ENCODE results near the gene UBE4A. TPM values are rescaled to one million over a fixed set of nuclear protein-coding genes. Genes with fewer than 3 reads are reported as not detected.

The UBE4A gene
- total and polyA plus RNA-seq, 2 donors (not counting 1 experiment from before 2014, with no cell fraction given): 21.8 to 37.0 TPM

GRCh38 chr11:118396097-118396501 is 36.7 kb downstream of the UBE4A start:
- H3K9ac ChIP-seq (ENCODE audit: insufficient read depth, low read length): no peak overlapping the region
- no peak overlapping the region for H3K27ac ChIP-seq (ENCODE audit: insufficient read depth, low read length)
- no peak overlapping the region for H3K4me2 ChIP-seq (ENCODE audit: extremely low read depth, insufficient read depth, low read length)
- no peak for DNase-seq (ENCODE audit: low read depth in 2 of 2)
- no peaks in the 10 kb centered on the region for H3K36me3 ChIP-seq (ENCODE audit: control insufficient read depth, insufficient read depth, low read length)
- no peaks in the 10 kb centered on the region for H3K27me3 ChIP-seq (ENCODE audit: control insufficient read depth, insufficient read depth, low read length)
- H3K4me3 ChIP-seq (replicated peaks in 1 of 4; ENCODE audit: control extremely low read depth in 1 of 4, insufficient read depth in 1 of 4, low read depth in 3 of 4, low read length in 4 of 4): no peak overlapping the region
- H3K79me2 ChIP-seq (ENCODE audit: control insufficient read depth, insufficient read depth, low read length): no peaks in the 10 kb centered on the region
- no peaks in the 10 kb centered on the region for H3K9me3 ChIP-seq (ENCODE audit: control insufficient read depth, insufficient read depth, low read depth, low read length)
- no peaks in the 10 kb centered on the region for H4K20me1 ChIP-seq (ENCODE audit: control insufficient read depth, extremely low read depth, insufficient read depth, low read length)
- H3K4me1 ChIP-seq (ENCODE audit: control insufficient read depth, extremely low read depth, insufficient read depth, low read length): no peaks in the 10 kb centered on the region
- H2AFZ ChIP-seq (ENCODE audit: low read length): no peak overlapping the region
- TF ChIP-seq, protein P1, sequence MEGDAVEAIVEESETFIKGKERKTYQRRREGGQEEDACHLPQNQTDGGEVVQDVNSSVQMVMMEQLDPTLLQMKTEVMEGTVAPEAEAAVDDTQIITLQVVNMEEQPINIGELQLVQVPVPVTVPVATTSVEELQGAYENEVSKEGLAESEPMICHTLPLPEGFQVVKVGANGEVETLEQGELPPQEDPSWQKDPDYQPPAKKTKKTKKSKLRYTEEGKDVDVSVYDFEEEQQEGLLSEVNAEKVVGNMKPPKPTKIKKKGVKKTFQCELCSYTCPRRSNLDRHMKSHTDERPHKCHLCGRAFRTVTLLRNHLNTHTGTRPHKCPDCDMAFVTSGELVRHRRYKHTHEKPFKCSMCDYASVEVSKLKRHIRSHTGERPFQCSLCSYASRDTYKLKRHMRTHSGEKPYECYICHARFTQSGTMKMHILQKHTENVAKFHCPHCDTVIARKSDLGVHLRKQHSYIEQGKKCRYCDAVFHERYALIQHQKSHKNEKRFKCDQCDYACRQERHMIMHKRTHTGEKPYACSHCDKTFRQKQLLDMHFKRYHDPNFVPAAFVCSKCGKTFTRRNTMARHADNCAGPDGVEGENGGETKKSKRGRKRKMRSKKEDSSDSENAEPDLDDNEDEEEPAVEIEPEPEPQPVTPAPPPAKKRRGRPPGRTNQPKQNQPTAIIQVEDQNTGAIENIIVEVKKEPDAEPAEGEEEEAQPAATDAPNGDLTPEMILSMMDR (conservative IDR thresholded peaks at IDR 0.05 in 1 of 2, IDR thresholded peaks at IDR 0.05 in 1 of 2; ENCODE audit: low read depth in 1 of 2, low read length in 2 of 2): no peak
- TF ChIP-seq EZH2 (IDR thresholded peaks at IDR 0.05; ENCODE audit: low read length, missing control alignments): no peak

GRCh38 chr11:118397448-118397847 is 38.0 kb downstream of the UBE4A start:
- Histone ChIP-seq H3K9me3 (ENCODE audit: control insufficient read depth, insufficient read depth, low read depth, low read length) (no peaks in the 10 kb centered on the region), H3K79me2 (ENCODE audit: control insufficient read depth, insufficient read depth, low read length) (peaks cover 8% of the 10 kb centered on the region), H3K4me3 (replicated peaks in 1 of 4; ENCODE audit: control extremely low read depth in 1 of 4, insufficient read depth in 1 of 4, low read depth in 3 of 4, low read length in 4 of 4) (no peak overlapping the region), H3K4me1 (ENCODE audit: control insufficient read depth, extremely low read depth, insufficient read depth, low read length) (no peaks in the 10 kb centered on the region), H2AFZ (ENCODE audit: low read length) (no peak overlapping the region), H3K27me3 (ENCODE audit: control insufficient read depth, insufficient read depth, low read length) (no peaks in the 10 kb centered on the region), H3K9ac (ENCODE audit: insufficient read depth, low read length) (no peak overlapping the region), H4K20me1 (ENCODE audit: control insufficient read depth, extremely low read depth, insufficient read depth, low read length) (no peaks in the 10 kb centered on the region), H3K27ac (ENCODE audit: insufficient read depth, low read length) (no peak overlapping the region), H3K4me2 (ENCODE audit: extremely low read depth, insufficient read depth, low read length) (no peak overlapping the region), H3K36me3 (ENCODE audit: control insufficient read depth, insufficient read depth, low read length) (no peaks in the 10 kb centered on the region)
- DNase-seq (ENCODE audit: low read depth in 2 of 2): no peak
- TF ChIP-seq, protein P1 (conservative IDR thresholded peaks at IDR 0.05 in 1 of 2, IDR thresholded peaks at IDR 0.05 in 1 of 2; ENCODE audit: low read depth in 1 of 2, low read length in 2 of 2): no peak
- TF ChIP-seq EZH2 (IDR thresholded peaks at IDR 0.05; ENCODE audit: low read length, missing control alignments): no peak

GRCh38 chr11:118398791-118399559 is 39.6 kb downstream of the UBE4A start:
- Histone ChIP-seq H3K9me3 (ENCODE audit: control insufficient read depth, insufficient read depth, low read depth, low read length) (no peaks in the 10 kb centered on the region), H3K36me3 (ENCODE audit: control insufficient read depth, insufficient read depth, low read length) (no peaks in the 10 kb centered on the region), H3K27ac (ENCODE audit: insufficient read depth, low read length) (no peak overlapping the region), H3K27me3 (ENCODE audit: control insufficient read depth, insufficient read depth, low read length) (no peaks in the 10 kb centered on the region), H3K4me3 (replicated peaks in 1 of 4; ENCODE audit: control extremely low read depth in 1 of 4, insufficient read depth in 1 of 4, low read depth in 3 of 4, low read length in 4 of 4) (no peak overlapping the region), H3K9ac (ENCODE audit: insufficient read depth, low read length) (no peak overlapping the region), H3K79me2 (ENCODE audit: control insufficient read depth, insufficient read depth, low read length) (peaks cover 23% of the 10 kb centered on the region), H3K4me1 (ENCODE audit: control insufficient read depth, extremely low read depth, insufficient read depth, low read length) (peaks cover 3% of the 10 kb centered on the region), H2AFZ (ENCODE audit: low read length) (no peak overlapping the region), H4K20me1 (ENCODE audit: control insufficient read depth, extremely low read depth, insufficient read depth, low read length) (no peaks in the 10 kb centered on the region), H3K4me2 (ENCODE audit: extremely low read depth, insufficient read depth, low read length) (no peak overlapping the region)
- peak in 1 of 2 donors; percentile 6 for DNase-seq (ENCODE audit: low read depth in 2 of 2)
- TF ChIP-seq, protein P1 (conservative IDR thresholded peaks at IDR 0.05 in 1 of 2, IDR thresholded peaks at IDR 0.05 in 1 of 2; ENCODE audit: low read depth in 1 of 2, low read length in 2 of 2): no peak
- TF ChIP-seq EZH2 (IDR thresholded peaks at IDR 0.05; ENCODE audit: low read length, missing control alignments): no peak

Data from fibroblast of lung (primary cell).